ENCODE data around the gene POM121C.
"Not testable (repeated sequence)": the region's sequence is repeated elsewhere in the genome, so short reads cannot be mapped to it uniquely, and the experiment has no call there.

POM121C gene

GRCh38 chr7:75439000-75439399 lies 47.1 kb downstream of the POM121C start:
- DNase-seq (ENCODE audit: low read depth in 2 of 3, low spot score in 1 of 3): not testable (repeated sequence)

GRCh38 chr7:75423481-75423880 lies 62.6 kb downstream of the POM121C start:
- DNase-seq (ENCODE audit: low read depth in 2 of 3, low spot score in 1 of 3): not testable (repeated sequence)

GRCh38 chr7:75421798-75422710 lies 64.0 kb downstream of the POM121C start:
- not testable (repeated sequence) for DNase-seq (ENCODE audit: low read depth in 2 of 3, low spot score in 1 of 3)

GRCh38 chr7:75420152-75420551 lies 65.9 kb downstream of the POM121C start:
- not testable (repeated sequence) for DNase-seq (ENCODE audit: low read depth in 2 of 3, low spot score in 1 of 3)

- DNase-seq (ENCODE audit: low read depth in 2 of 3, low spot score in 1 of 3): not testable (repeated sequence)
These were observed 66.4 kb downstream of the POM121C start for GRCh38 chr7:75419693-75420092.

- DNase-seq (ENCODE audit: low read depth in 2 of 3, low spot score in 1 of 3): not testable (repeated sequence)
These were observed 66.9 kb downstream of the POM121C start for GRCh38 chr7:75419210-75419609.

- DNase-seq (ENCODE audit: low read depth in 2 of 3, low spot score in 1 of 3): not testable (repeated sequence)
These were observed 67.7 kb downstream of the POM121C start for GRCh38 chr7:75418292-75418858.

- not testable (repeated sequence) for DNase-seq (ENCODE audit: low read depth in 2 of 3, low spot score in 1 of 3)
These were observed 69.3 kb downstream of the POM121C start for GRCh38 chr7:75416787-75417186.

- DNase-seq (ENCODE audit: low read depth in 2 of 3, low spot score in 1 of 3): not testable (repeated sequence)
These were observed 70.2 kb downstream of the POM121C start for GRCh38 chr7:75415829-75416373.

- DNase-seq (ENCODE audit: low read depth in 2 of 3, low spot score in 1 of 3): not testable (repeated sequence)
These were observed 70.7 kb downstream of the POM121C start for GRCh38 chr7:75415428-75415817.

GRCh38 chr7:75414708-75415427 lies 71.2 kb downstream of the POM121C start:
- not testable (repeated sequence) for DNase-seq (ENCODE audit: low read depth in 2 of 3, low spot score in 1 of 3)

GRCh38 chr7:75414204-75414603 lies 71.9 kb downstream of the POM121C start:
- DNase-seq (ENCODE audit: low read depth in 2 of 3, low spot score in 1 of 3): not testable (repeated sequence)

GRCh38 chr7:75410823-75411173 lies 75.3 kb downstream of the POM121C start:
- DNase-seq (ENCODE audit: low read depth in 2 of 3, low spot score in 1 of 3): not testable (repeated sequence)

- not testable (repeated sequence) for DNase-seq (ENCODE audit: low read depth in 2 of 3, low spot score in 1 of 3)
These were observed 75.9 kb downstream of the POM121C start for GRCh38 chr7:75409880-75410822.

- not testable (repeated sequence) for DNase-seq (ENCODE audit: low read depth in 2 of 3, low spot score in 1 of 3)
These were observed 81.4 kb downstream of the POM121C start for GRCh38 chr7:75404663-75405062.

GRCh38 chr7:75403455-75404443 lies 82.3 kb downstream of the POM121C start:
- DNase-seq (ENCODE audit: low read depth in 2 of 3, low spot score in 1 of 3): not testable (repeated sequence)

- not testable (repeated sequence) for DNase-seq (ENCODE audit: low read depth in 2 of 3, low spot score in 1 of 3)
These were observed 85.5 kb downstream of the POM121C start for GRCh38 chr7:75400575-75400974.

- not testable (repeated sequence) for DNase-seq (ENCODE audit: low read depth in 2 of 3, low spot score in 1 of 3)
These were observed 87.1 kb downstream of the POM121C start for GRCh38 chr7:75398771-75399700.
